IPS-11a (cell line): ENCODE data around the gene DGKH.
"Not testable (repeated sequence)": the region's sequence is repeated elsewhere in the genome, so short reads cannot be mapped to it uniquely, and the experiment has no call there.

Experiments used
- H3K4me3 ChIP-seq: one replicate; pipeline ENCODE4 v1.5.1; 2013; ENCODE audit warnings: low read depth, low read length, control low read depth

DGKH gene

DNA sequence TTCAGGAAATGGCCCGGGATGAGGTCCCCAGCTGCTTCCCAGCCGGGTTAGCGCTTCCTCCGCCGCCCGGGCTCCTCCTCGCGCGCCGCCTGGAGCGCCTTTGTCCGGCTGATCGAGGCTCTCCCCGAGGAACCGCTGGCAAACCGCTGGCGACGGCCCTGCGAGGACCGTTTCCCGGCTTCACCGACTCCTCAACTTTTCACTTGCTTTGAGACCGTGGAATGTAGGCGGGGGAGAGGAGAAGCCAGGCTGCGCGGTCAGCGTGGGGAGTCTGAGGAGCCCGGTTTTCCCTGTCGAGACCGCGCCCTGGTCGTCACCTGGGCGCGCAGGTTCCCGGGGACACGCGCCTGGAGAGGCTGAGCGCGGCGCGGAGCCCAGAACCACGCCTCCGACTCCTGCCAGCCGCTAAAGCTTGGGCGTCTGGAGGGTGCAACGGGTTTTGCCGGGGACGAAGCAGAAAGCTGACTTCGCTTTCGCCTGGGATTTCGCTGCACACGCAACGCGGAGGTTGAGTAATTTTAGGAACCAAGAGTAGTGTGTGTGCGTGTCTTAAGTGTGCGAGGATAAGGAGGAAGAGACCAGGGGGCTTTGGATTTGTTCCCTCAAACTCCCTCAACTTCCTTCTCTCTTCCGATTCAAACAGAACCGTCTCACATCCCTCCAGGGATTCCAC lies 7.3 kb upstream of the DGKH start:
- H3K4me3 ChIP-seq: peak overlapping the region; percentile 69

DNA sequence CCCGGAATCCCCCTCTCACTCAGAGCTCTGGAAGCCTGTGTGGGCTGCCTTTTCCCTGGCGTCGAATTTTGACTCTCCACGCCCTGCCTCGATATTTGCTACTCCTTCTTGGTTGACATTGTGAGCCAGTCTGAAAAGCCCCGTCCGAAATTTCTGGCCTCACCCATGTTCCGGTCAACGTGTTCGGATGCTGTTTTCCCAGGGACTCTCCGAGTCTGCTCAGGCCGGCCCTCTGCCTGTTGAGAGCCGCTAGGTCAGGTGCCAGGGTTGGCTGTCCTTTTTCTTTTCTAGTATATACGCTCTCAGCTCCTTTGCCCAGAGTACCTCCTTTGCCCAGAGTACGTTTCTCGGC lies 6.8 kb upstream of the DGKH start:
- peak overlapping the region; percentile 69 for H3K4me3 ChIP-seq

DNA sequence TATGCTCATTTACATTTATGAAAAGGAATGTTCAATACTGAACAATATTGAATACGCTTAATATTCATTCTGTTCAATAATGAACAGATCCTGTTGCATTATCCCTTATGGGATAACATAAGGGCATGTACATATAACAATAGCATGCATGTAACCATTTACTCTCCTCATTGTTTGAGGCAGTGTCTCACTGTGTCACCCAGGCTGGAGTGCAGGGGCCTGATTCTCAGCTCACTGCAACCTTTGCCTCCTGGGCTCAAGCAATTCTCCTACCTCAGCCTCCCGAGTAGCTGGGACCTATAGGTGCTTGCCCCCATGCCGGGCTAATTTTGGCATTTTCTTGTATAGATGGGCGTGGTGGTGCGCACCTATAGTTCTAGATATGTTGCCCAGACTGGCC lies 4.8 kb upstream of the DGKH start:
- no peak overlapping the region for H3K4me3 ChIP-seq

DNA sequence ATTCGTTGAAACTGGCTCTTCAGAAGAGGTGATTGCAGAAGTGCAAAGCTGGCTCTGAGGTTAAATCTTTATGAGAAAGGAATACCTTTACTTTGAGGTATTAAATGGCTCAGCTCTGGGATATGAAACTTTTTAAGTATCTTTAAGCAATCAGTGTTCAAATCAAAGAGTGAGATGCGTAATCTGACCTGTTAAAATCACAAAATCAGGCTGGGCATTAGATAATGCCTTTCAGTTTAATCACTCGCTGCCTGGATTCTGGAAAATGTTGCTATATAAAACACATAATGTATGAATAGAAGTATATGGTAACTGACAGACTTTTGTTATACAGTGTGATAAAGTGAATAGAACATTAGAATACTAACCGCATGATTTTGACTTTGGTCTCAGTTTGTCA lies 2.0 kb upstream of the DGKH start:
- no peak overlapping the region for H3K4me3 ChIP-seq

DNA sequence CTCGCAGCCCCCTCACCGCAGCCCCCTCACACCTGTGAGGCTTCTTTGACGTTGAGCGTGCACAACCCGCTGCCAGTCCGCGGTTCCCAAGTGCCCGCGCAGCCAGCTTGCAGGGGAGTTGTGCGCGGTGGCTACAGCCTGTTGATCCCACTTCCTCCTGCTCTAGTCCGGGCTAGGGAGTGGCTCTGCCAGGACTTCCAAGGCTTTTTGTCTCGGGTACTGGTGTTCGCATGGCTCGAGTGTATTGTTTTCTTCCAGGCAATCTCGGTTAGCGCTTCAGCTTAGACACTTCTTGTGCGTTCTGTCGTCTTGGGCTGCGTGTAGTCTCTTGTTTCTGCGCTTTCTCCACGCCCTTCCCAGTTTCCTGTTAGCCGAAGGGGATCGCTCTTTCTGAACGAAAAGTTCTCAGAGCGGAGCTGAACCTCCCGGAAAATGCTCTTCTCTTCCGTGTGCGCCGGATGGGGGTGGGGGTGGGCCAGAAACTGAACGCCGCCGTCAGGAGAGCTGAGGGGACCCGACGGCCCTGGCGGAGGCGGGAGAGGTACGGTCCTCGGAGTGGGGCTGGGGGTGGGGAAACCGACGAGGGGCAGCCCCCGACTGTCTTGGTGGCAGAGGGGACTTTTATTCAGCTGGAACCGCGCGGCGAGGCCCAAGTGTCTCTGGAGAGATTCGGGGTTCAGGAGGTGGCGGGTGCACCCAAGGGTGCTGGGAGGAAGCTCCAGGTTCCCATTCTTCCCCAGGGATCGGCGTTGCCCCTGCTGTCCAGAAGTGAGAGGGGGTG lies 697 bp upstream of the DGKH start:
- H3K4me3 ChIP-seq: peak overlapping the region; percentile 70

DNA sequence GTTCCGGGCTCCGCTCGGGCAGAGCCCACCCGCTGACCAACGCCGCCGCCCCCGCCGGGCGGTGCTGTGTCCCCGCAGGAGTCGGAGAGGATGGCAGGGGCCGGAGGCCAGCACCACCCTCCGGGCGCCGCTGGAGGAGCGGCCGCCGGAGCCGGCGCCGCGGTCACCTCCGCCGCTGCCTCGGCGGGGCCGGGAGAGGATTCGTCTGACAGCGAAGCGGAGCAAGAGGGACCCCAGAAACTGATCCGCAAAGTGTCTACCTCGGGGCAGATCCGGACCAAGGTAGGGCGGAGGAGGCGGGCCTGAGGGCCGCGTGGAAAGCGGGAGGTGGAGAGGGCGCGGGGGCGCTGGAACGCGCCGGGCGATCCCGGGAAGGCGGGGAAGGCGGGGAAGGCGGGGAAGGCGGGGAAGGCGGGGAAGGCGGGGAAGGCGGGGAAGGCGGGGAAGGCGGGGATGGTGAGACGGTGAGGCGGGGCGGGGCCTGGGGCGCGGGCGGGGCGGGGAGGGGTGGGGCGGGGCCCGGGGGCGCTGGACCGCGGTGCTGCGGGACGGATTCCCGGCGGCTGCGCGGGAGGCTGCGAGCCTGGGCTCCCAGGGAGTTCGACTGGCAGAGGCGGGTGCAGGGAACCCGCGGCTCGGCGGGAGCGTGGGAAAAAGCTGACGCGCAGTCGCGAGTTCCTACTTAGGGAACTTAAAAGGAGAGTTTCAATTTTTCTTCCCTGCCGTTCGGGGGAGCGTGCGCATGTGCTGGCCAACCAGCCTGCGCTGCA lies 421 bp downstream of the DGKH start:
- H3K4me3 ChIP-seq: peak overlapping the region; percentile 71

DNA sequence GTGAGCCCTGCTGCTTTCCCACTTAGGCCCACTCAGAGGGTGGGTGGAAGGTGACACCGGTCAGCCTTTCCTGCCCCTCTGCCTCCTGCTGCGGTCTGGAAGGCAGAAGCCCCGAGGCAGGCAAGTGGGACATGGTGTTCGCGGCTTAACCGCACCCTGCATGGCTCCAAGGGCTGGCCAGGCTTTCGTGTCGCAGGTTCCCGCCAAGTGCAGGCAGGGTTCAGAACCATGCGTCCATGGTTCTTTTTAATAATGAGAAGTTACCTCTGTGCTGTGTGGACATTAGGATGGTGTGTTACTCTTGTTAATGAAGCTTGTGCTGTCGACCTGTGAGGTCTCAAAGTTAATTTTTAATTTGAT lies 986 bp downstream of the DGKH start:
- H3K4me3 ChIP-seq: peak overlapping the region; percentile 71

DNA sequence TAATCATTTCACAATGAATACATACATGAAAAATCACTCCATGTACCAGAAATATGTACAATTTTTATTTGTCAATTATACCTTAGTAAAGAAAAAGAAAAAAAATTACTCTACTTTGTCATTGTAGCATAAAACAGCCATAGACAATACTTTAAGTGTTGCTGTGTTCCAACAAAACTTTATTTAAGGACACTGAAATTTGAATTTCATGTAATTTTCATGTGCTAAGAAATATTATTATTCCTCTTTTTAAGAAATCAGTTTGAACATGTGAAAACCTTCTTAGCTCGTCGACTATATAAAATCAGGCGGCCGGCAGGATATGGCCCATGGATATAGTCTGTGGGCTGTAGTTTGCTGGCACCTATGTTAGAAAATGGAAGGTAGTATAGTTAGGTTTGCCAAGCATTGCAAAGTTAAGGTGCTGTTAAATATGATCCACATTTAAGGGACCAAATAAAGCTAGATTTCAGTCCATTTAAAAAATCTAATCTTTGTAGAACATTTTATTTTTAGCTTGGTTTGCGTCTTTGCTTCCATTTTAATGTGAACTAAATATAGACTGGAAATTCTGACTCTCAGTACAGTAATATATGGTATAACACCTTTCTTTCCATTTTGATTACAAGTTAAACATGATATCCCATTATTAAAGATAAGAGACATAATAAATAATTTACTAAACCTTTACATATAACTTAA lies 6.5 kb downstream of the DGKH start:
- no peak overlapping the region for H3K4me3 ChIP-seq

DNA sequence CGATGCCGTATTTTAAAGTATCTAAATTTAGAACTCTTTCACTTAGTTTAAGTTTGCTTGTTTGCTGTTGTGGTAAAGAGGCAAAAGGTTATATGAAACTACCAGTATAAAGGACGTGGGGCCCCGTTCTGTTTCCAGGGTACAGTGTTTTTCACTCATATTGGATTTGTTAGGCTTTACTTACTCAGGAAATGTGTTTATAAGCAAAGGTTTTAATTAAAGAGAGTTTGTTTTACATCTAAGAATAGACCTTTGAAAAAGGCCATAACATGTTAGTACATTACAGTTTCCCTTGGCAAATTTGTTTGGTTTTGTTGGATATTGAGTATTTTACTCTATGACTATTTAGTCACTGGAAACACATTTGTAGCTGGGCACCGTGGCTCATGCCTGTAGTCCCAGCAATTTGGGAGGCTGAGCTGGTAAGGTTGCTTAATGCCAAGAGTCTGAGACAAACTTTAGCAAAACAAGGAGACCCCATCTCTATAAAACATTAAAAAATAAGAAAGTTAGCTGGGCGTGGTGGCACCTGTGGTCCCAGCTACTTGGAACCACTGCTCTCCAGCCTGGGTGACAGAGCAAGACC lies 7.1 kb downstream of the DGKH start:
- H3K4me3 ChIP-seq: no peak overlapping the region

DNA sequence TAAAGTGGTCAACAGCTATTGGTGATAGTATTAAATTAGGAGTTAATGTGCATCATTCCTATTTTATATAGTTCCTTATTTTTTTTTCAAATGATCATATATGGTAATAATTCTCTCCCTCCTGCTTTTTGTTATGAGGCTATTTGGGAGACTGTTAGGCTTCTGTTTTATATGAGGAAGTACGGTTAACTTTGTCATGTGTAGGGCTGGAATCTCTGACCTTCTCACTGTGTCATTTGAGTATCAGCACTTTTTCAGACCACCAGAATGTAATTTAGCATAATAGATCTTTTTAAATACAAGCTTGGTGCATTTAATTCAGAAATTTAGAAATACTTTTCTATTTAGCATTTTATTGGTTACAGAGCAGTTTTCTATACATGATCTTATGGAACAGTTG lies 7.7 kb downstream of the DGKH start:
- no peak overlapping the region for H3K4me3 ChIP-seq

DNA sequence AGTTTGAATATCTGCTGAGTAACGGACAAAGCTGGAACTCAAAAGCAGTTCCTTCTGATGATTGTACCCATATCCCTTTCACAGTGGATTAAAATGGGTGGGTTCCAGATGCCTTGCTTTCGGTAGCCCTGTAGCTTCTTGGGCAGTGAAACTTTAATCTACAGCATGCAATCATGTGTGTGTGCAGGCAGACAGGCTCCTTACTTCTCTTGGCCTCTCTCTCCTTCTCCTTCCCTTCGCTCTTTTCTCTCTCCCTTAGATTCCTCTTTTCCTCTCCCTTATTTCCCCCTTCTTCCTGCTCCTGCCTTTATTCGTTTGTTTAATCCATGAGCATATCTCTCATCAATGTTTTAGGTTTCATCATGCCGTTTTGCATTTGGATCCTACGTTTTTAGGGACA lies 8.1 kb downstream of the DGKH start:
- no peak overlapping the region for H3K4me3 ChIP-seq

DNA sequence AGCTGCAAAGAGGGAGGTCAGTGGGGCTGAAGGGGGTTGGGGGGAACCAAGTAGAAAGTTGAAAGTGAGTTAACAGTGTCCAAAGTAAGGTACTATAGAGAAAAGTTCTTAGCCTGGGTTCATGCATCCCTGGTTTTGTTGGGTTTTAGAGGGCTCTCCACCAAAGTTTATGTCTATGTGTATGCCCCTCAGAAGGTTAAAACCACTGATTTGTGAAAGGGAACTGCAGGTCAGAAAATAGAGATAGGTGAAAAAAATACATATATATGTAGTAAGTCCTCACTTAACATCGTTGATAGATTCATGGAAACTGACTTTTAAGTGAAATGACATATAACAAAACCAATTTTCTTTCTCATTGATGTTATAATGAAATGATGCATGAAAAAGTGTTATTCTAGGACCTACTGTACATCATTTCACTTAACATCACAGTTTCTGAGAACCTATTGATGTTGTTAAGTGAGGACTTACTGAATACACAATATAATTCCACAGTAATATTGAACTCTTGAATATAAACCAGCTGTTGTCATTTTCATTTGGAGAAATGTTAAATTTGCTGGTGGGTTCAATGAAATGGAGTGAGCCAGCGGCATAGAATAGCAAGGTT lies 9.6 kb downstream of the DGKH start:
- no peak overlapping the region for H3K4me3 ChIP-seq

DNA sequence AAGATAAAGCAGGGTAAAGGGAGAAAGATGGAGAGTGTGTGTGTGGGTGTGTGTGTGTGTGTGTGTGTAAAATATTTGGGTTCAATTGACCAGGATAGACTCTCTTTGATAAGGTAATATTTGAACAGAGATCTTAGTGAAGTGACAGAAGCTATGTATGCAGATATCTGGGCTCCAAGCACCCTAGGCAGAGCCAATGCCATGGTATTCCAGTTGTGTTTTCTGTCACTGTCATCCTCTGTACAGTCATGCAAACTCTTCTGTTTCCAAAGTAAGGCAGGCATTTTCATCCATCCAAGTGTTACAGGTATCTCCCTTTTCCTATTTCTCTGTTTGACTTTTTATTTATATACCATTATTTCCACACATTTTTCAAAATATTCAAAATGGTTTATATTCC lies 13.5 kb downstream of the DGKH start:
- no peak overlapping the region for H3K4me3 ChIP-seq

DNA sequence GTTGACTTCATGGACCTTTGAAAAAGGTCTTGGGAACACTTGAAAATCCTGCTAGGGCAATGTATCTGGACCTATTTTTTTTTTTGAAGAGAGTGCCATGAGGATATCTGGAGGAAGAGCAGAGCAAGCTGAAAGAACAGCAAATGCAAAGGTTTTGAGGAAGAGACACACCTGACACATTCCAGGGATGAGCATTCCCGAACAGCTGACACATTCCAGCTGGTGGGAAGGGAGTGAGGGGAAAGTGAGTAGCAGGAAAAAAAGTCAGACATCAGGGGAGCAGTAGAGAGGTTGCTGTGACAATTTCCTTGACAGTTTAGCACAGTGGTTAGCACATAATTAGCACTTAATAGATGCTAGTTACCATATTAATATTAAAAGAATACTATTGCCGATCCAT lies 14.7 kb downstream of the DGKH start:
- no peak overlapping the region for H3K4me3 ChIP-seq

DNA sequence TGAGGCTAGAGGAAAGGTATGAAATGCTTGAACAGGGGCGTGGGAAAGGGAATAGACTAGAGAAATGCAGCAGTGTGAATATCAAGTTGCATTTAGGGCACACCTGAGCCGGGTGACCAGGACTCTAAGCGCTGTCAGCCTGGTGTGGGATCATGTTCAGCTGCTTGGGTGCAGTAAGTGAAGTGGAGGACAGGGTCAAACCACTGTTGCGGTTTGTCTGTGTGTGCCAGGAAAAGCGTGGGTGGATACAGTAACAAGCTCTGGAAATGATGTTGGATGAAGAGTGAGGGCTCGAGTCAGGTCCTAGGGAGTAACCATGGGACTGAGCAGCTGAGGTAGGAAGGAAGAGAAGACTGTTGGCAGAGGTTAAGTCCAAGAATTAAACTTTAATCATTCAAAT lies 15.8 kb downstream of the DGKH start:
- H3K4me3 ChIP-seq: no peak overlapping the region

DNA sequence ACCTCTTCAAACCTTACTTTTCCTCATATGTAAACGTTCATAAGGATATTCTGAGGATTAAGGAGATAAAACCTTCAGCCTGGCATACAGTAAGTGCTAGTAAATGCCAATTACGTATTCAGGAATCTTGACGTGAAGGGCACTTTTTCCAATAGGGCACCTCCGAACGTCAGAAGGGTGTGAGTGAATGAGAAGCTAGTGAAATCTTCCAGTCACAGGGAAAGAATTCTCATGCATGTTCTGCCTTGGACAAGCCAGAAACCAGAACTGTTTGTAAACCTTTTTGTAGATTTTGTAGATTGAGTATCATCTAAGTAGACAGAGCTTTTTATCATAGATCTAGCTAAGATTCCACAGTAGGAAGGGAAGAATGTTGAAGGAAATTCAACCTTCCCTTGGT lies 16.5 kb downstream of the DGKH start:
- no peak overlapping the region for H3K4me3 ChIP-seq

DNA sequence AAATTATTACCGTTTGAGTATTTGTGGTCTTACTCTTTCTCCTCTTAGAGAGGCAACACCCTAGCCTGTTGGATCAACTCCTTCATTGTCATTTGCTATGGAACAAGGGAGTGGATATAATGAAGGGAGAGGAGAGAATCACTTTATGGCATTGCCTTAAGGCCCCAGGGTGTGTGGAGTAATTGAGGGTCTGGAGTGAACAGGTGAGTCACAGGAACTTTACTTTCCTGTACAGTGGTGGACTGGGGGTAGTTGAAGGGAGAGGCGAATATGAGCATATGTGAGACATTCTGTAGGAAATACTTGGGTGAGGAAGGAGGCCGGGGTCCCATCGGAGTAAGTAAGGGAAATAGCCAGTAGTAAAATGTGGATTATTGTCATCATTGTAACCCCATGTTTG lies 17.0 kb downstream of the DGKH start:
- H3K4me3 ChIP-seq: no peak overlapping the region

DNA sequence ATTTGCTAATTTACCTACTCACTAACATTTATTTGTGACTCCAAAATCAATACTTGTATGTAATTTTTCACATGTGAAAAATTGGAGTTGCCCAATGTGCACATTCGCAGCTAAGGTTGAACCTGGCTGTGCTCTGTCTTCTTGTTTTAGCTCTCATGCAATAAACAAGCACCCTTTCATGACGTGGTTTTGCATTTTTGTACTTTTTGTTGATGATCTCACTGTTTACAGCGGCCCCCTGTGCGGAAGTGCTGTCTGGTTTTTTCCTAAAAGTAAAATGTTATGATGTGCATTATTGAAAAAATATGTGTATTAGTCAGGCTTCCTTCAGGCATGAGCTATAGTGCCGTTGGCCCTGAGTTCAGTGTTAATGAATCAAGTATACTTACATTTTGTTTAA lies 18.1 kb downstream of the DGKH start:
- H3K4me3 ChIP-seq: no peak overlapping the region

DNA sequence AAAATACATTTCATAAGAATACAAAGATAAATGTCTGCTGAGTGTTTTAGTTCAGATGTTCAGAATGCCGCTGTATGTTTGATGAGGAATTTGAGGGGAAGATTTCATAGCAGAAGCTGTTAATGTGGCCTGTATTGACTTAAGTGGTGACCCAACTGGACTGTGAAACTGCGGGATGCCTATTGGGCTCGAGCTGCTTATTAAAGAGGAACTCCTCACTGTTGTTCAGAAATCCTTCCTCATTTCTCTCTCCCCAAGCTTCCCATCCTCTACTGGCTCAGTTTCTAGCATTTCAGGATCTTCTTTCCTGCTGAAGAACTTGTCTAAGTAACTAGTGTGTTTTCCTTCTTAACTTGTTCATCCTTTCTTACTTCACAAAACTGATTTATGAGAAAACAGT lies 20.4 kb downstream of the DGKH start:
- no peak overlapping the region for H3K4me3 ChIP-seq

DNA sequence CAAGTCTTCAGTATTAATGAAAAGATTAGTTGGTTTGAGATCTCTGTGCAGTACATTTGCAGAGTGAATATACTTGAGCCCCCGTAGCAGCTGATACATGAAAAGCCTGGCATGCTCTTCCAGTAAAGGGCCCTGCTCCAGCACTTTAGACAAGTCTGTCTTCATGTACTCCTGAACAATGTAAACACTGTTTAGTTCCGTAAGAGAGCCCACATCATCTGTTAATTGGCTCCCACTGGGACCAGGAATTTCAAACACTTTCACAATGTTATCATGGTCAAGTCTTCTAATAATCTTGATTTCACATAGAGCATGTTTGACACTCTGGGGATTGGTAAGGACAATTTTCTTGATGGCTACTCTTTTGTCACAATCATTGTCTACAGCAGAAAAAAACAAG lies 22.2 kb downstream of the DGKH start:
- not testable (repeated sequence) for H3K4me3 ChIP-seq

DNA sequence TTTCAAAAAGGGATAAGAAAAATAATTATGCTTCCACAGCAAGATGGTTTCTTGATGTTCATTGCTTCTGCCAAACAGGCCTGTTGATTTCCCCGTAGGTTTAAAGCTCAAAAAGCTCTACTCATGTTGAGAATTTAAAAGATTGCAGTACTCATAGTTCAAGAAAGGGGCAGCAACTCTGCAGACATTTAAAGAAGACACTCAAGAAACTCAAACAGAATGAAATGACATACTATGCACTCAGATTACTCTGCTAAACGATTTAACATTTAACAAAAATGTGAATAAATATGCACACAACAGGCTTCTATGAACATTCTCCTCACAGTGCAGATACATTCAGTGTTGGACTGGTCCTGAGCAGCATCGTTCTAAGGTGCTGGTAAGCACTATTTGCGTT lies 22.7 kb downstream of the DGKH start:
- H3K4me3 ChIP-seq: not testable (repeated sequence)
